Mononuclear cell (primary cell): ENCODE results near the gene PHACTR1. TPM values are rescaled to one million over a fixed set of nuclear protein-coding genes. Genes with fewer than 3 reads are reported as not detected.
"Not testable (repeated sequence)": the region's sequence is repeated elsewhere in the genome, so short reads cannot be mapped to it uniquely, and the experiment has no call there.

Experiments
- H3K27me3 ChIP-seq: 2 replicates; pipeline ENCODE4 v1.6.0; 2011; ENCODE audit warnings: low read length, control low read depth; ENCODE audit not compliant: insufficient read depth
- H3K4me1 ChIP-seq: 2 replicates; pipeline ENCODE4 v1.5.1; 2011; ENCODE audit warnings: mild to moderate bottlenecking, low read length, control low read depth; ENCODE audit not compliant: insufficient read depth
- H3K4me3 ChIP-seq: 2 replicates; pipeline ENCODE4 v1.5.1; 2011; ENCODE audit warnings: mild to moderate bottlenecking, low read length, moderate library complexity
- H3K9me3 ChIP-seq: 2 replicates; pipeline ENCODE4 v1.5.1; 2011; ENCODE audit warnings: low read depth, mild to moderate bottlenecking, control low read depth, low read length
- total RNA-seq: library from RNA; depleted of rRNA; stranded (reverse); fragments of >200 nt; gene quantifications from one replicate; pipeline ENCODE4 v1.2.3, GENCODE V29; 2012

Gene PHACTR1
- total RNA-seq, 1 donor, result 81.6 TPM

DNA sequence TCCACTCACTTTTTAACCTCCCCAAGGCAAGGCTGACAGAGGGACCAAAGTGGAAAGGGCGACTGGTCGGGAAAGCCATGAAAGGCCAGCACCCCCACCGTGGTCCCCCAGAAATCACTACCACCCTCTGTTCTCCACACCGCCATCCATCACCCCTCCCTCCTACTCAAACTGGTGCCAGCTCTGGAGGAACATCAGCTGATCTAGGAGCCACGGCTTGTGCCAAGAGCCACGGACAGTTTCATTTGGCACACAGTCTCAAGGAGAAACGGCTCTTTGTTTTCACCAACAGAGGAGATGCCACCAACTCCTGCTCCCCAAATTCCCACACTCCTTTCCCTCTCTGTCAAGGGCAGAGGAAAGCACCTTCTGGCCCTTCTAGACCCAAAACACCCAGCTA, 585.7 kb downstream of the PHACTR1 start:
- peaks cover 35% of the 10 kb centered on the region for H3K4me1 ChIP-seq
- H3K4me3 ChIP-seq, result no peak overlapping the region
- no peaks in the 10 kb centered on the region for H3K27me3 ChIP-seq
- H3K9me3 ChIP-seq, result no peaks in the 10 kb centered on the region

DNA sequence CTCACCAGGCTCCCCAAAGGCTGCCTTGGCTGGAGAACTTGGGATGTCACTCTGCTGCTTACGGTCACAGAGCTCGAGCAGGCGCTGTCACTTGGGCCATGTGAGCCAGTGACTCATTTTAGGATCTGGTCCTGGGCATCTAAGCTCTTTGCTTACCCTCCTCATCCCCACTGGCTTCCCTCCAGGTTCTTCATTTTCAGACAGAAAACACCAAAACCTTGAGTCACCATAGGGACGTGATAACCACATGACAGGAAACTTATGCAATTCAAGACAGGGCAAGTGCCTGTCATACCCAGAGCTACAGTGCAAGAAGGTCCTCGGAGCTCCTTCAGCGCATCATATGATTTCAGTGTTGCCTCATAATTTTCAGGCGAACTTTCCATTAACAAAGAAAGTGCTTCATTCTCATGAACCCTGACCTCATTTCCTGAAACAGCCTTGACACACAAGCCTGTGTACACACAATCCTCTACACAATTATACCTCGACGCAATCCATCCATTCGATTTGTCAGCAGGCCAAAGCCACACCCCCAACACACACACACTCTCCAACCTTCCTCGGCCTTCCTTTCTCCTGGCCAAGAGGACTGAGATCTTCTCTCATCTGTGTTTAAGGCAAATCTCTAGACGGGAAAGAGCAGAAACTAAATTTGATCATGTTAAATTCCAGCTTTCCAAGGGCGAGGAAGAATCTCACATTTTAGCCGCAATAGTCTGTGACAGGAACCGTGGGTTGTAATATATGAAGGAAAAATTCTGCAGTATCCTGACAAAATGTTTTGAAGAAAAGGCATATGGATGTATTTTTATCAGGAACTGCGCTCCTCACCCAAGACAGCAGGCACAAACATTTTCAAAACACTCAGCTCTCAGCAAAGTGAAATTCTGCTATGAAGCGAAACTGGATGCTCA, 586.4 kb downstream of the PHACTR1 start:
- H3K9me3 ChIP-seq, result no peaks in the 10 kb centered on the region
- no peaks in the 10 kb centered on the region for H3K27me3 ChIP-seq
- H3K4me3 ChIP-seq, result no peak overlapping the region
- H3K4me1 ChIP-seq, result peaks cover 42% of the 10 kb centered on the region

DNA sequence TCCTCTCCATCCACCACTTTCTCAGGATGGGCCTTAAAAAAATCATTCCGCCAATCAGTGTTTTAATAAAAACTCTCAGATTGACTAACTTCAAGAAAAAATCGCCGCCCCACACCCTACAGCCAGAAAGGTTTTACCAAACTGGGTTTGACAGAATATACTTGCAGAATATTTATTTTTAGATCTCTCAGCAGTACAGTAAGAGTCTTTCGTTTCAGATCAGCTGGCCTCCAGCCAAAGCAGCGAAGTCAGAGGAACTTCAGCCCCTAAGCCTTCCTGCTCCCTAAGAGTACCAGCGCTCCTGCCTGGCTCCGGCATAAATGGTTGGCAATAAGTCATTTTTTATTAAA, 587.1 kb downstream of the PHACTR1 start:
- H3K4me1 ChIP-seq, result peaks cover 48% of the 10 kb centered on the region
- H3K4me3 ChIP-seq, result no peak overlapping the region
- no peaks in the 10 kb centered on the region for H3K9me3 ChIP-seq
- H3K27me3 ChIP-seq, result no peaks in the 10 kb centered on the region

DNA sequence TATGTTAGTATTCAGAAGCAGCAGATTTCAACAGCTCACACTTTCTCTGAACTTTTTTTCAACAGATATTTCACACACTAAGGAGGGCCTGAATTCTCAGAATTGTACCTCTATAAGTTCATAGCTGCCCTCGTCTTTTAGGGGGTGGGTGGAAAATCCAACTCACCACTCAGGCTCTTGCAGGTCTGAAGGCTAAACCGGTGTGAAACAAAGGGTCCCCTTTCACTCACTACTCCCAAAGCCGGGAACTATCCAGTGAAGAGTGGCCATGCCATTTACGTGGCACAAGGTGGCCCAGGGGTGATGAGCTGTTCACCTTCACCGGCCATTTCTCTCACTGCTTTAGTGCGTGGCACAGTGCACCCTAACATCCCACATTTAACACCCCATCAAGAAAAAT, 587.5 kb downstream of the PHACTR1 start:
- Histone ChIP-seq H3K4me3 (no peak overlapping the region), H3K4me1 (peaks cover 48% of the 10 kb centered on the region), H3K27me3 (no peaks in the 10 kb centered on the region), H3K9me3 (no peaks in the 10 kb centered on the region)

DNA sequence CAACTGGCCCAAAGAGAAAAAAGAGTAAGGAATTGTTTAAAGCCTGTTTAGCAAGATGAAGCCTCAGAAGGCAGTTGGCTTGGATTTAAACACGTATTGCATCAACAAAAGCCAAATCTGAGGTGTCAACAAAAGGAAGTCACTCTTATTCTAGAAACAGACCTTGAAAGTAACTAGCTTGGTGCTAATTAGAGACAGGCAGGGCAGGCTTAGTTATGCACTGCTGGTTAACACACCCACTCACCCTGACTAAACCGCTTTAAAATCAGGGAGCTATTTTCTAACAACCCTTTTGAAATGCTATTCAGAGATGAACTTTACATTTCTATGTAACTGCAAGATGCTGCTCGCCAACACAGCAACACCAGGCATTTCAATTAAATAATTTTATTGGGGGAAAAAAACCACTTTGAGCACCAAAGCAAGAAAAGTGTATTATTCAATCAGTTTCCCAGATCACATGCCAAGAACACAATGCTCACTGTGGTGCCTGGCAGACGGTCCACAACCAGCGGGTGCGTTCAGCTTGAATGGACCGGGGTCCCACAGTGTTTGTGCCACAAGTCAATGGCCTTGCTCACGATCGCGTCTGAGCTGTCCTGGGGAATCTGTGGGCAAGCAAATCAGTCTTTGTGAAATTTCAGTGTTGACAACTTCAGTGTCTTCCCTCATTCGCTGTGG, 588.2 kb downstream of the PHACTR1 start:
- H3K27me3 ChIP-seq, result no peaks in the 10 kb centered on the region
- H3K4me1 ChIP-seq, result peaks cover 48% of the 10 kb centered on the region
- H3K4me3 ChIP-seq, result no peak overlapping the region
- no peaks in the 10 kb centered on the region for H3K9me3 ChIP-seq

DNA sequence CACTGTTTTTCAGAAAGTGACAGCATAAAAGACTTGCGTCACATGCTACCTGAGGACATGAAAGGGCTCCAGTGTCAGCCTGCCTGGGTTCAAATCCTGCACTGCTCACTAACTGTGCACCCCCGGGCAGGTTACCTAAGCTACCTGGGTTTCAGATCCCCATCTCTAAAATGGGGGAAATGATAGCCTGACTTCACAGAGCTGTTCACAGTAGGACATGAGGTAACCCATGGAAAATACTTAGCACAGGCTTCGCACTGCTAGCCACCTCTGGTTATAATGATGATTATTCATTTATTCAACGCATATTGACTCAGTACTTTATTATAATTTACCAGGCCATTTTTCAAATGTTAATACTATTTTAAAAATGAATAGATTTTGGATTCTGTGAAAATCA, 588.7 kb downstream of the PHACTR1 start:
- Histone ChIP-seq H3K4me1 (peaks cover 48% of the 10 kb centered on the region), H3K27me3 (no peaks in the 10 kb centered on the region), H3K4me3 (no peak overlapping the region), H3K9me3 (no peaks in the 10 kb centered on the region)

DNA sequence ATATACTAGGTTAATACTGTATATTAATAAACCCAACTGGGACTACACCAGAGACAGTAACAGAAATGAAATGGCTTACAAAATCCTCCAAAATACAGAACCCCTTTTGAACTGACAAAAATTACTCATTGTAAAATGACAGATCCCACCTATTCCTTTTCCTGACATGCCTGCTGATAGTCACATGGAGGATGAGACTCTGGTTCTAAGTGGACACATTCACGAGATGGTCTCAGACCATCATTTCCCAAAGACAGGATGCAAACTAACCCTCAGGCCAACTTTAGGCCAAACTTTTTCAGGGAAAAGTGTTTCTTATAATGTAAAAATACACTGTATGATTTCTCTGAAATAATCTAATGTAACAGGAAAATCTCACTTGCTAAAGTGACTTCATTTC, 589.2 kb downstream of the PHACTR1 start:
- no peak overlapping the region for H3K4me3 ChIP-seq

GRCh38 chr6:13307508-13307995, 591.0 kb downstream of the PHACTR1 start:
- H3K27me3 ChIP-seq, result no peaks in the 10 kb centered on the region
- H3K4me3 ChIP-seq, result no peak overlapping the region
- H3K9me3 ChIP-seq, result no peaks in the 10 kb centered on the region
- peaks cover 39% of the 10 kb centered on the region for H3K4me1 ChIP-seq

More for the DNA sequence above, 589.2 kb downstream of the PHACTR1 start:
- no peaks in the 10 kb centered on the region for H3K27me3 ChIP-seq
- no peaks in the 10 kb centered on the region for H3K9me3 ChIP-seq
- H3K4me1 ChIP-seq, result peaks cover 48% of the 10 kb centered on the region

DNA sequence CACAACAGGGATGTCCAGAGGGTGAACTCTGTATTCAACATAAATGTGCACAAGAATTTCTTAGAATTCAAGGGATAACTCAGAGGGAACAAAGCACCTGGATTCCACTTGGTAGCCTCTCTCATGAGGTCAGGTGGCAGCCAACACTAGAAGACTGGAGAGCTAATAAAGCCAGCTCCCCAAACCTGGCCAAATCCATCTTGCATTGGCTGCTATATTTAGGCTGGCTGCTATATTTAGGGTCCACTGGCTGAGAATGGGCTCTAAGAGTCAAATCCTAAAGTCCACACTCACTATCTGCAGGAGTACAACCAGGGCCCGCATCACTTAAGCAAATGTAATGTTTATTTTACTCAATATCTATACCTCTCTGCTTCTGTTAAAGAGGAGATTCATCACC, 591.8 kb downstream of the PHACTR1 start:
- H3K4me3 ChIP-seq, result no peak overlapping the region
- H3K27me3 ChIP-seq, result no peaks in the 10 kb centered on the region
- peaks cover 32% of the 10 kb centered on the region for H3K4me1 ChIP-seq
- H3K9me3 ChIP-seq, result no peaks in the 10 kb centered on the region

DNA sequence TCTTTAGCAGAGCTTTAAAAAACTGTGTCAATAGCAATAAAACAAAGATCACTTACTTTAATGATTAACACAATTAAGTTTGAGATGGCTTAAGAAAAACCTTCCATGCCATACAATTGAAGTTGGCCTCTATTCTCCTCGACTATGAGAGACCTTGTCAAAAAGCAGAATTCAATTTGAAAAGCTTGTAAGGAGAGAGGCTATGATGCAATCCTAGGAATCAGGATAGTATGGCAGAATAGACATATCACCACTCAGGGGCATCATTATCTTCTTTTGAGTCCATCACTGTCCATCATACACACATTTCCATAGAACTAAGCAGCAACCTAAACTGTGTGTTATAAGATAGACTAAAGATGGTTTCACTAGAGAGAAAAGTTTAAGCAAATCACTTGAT, 594.6 kb downstream of the PHACTR1 start:
- Histone ChIP-seq H3K4me3 (no peak overlapping the region), H3K27me3 (no peaks in the 10 kb centered on the region), H3K4me1 (peaks cover 15% of the 10 kb centered on the region), H3K9me3 (no peaks in the 10 kb centered on the region)

DNA sequence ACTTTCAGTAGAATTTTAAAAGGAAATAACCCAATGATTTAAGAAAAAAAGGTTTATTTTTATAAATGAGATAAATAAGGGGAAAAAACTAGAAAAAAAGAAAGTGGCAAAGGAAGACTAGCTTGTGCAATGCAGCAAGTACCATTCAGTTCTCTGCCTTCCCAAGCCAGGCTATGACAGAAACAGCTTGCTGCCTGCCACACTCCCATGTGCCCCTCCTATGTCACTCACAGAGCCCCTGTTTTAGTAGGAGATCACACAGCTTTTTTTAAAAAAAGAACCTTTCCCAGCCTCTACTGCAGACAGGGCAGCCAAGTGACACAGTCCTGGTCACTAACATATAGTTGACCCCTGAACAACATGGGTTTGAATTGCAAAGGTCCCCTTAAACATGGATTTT, 598.2 kb downstream of the PHACTR1 start:
- Histone ChIP-seq H3K9me3 (no peaks in the 10 kb centered on the region), H3K4me1 (no peaks in the 10 kb centered on the region), H3K27me3 (no peaks in the 10 kb centered on the region), H3K4me3 (no peak overlapping the region)

DNA sequence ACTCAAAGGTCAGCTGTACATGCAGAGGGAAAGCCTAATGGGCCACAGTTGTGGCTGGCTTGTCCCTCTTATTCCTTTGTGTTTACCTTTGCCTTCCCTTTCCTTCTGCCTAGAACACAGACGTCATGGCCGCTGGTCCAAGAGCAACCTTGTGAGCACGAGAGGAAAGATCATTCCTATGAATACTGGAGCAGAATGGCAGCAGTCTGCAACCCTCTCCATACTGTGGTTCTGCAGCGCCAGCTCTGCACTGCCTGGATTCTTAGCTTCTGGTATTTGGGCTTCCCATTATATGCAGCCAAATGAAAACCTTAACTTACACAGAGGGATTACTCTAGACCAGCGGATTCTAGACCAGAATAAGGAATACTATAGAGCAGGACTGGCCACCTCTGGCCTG, 599.3 kb downstream of the PHACTR1 start:
- Histone ChIP-seq H3K27me3 (no peaks in the 10 kb centered on the region), H3K4me3 (no peak overlapping the region), H3K4me1 (no peaks in the 10 kb centered on the region), H3K9me3 (no peaks in the 10 kb centered on the region)

- Histone ChIP-seq H3K27me3 (no peaks in the 10 kb centered on the region), H3K9me3 (no peaks in the 10 kb centered on the region), H3K4me3 (no peak overlapping the region), H3K4me1 (no peaks in the 10 kb centered on the region)
These were observed 602.3 kb downstream of the PHACTR1 start for GRCh38 chr6:13318821-13319220.

- H3K4me3 ChIP-seq, result no peak overlapping the region
- H3K27me3 ChIP-seq, result no peaks in the 10 kb centered on the region
- no peaks in the 10 kb centered on the region for H3K9me3 ChIP-seq
- H3K4me1 ChIP-seq, result no peaks in the 10 kb centered on the region
These were observed 603.5 kb downstream of the PHACTR1 start for GRCh38 chr6:13319891-13320564.

- H3K9me3 ChIP-seq, H3K4me3 ChIP-seq, H3K27me3 ChIP-seq: not testable (repeated sequence)
- H3K4me1 ChIP-seq, result peaks cover 14% of the 10 kb centered on the region
These were observed 609.5 kb downstream of the PHACTR1 start for GRCh38 chr6:13326031-13326586.
